ENCODE measurements around the gene MPLKIP. TPM values are rescaled to one million over a fixed set of nuclear protein-coding genes. Genes with fewer than 3 reads are reported as not detected.

The MPLKIP gene
- total and polyA plus RNA-seq, 2 experiments from 2014 or later: 64.0 to 147 TPM

- Histone ChIP-seq H3K4me3 (no peak overlapping the region), H4K20me1 (replicated peaks; ENCODE audit: insufficient read depth) (no peaks in the 10 kb centered on the region), H3K4me1 (ENCODE audit: insufficient read depth) (no peaks in the 10 kb centered on the region), H3K4me2 (no peak overlapping the region), H3K27me3 (ENCODE audit: insufficient read depth) (no peaks in the 10 kb centered on the region), H3F3A (replicated peaks; ENCODE audit: low read depth) (0 out of 2 replicates have a peak, but pooled peaks cover 4% of the 10 kb centered on the region), H3K36me3 (ENCODE audit: insufficient read depth) (no peaks in the 10 kb centered on the region), H3K27ac (ENCODE audit: low read depth) (no peak overlapping the region), H3K9me2 (ENCODE audit: insufficient read depth) (no peaks in the 10 kb centered on the region), H2AFZ (no peak overlapping the region), H3K79me2 (replicated peaks; ENCODE audit: insufficient read depth) (peaks cover 10% of the 10 kb centered on the region; the same call in 1 of the 2 replicates)
- Mint-ChIP-seq H3K27ac (no peak overlapping the region), H3K27me3 (ENCODE audit: insufficient read depth, low read depth, poor library complexity) (no peaks in the 10 kb centered on the region), H3K36me3 (ENCODE audit: low read depth) (peaks cover 1% of the 10 kb centered on the region; the same call in 1 of the 3 replicates), H3K4me3 (no peak overlapping the region), H3K4me1 (no peaks in the 10 kb centered on the region; the same call in 2 of the 3 replicates), H3K9me3 (no peaks in the 10 kb centered on the region)
- TF ChIP-seq ZNF114 (CRISPR knock-in tag; IDR thresholded peaks at IDR 0.05) (no peak), STAT1 (IDR thresholded peaks at IDR 0.05; ENCODE audit: unreplicated experiment) (no peak), REST (IDR thresholded peaks at IDR 0.05; ENCODE audit: unreplicated experiment) (no peak), NANOG (IDR thresholded peaks at IDR 0.05; ENCODE audit: borderline replicate concordance) (no peak), EZH2 (IDR thresholded peaks at IDR 0.05; ENCODE audit: low read depth, unreplicated experiment) (no peak), POLR2AphosphoS5 (IDR thresholded peaks at IDR 0.05; ENCODE audit: low read depth) (no peak), EZH2phosphoT487 (IDR thresholded peaks at IDR 0.05; ENCODE audit: unreplicated experiment) (no peak), ETS1 (IDR thresholded peaks at IDR 0.05) (no peak), ZNF462 (CRISPR knock-in tag; IDR thresholded peaks at IDR 0.05) (no peak), CTCF (conservative IDR thresholded peaks at IDR 0.05; ENCODE audit: low read depth in 2 of 2) (no peak), ZNF331 (CRISPR knock-in tag; IDR thresholded peaks at IDR 0.05; ENCODE audit: low read depth) (no peak), JUNB (IDR thresholded peaks at IDR 0.05; ENCODE audit: unreplicated experiment) (no peak), CREB1 (CRISPR knock-in tag; IDR thresholded peaks at IDR 0.05; ENCODE audit: low read depth) (no peak)
- DNase-seq (ENCODE audit: low spot score) (no peak), ATAC-seq (no peak)
These were observed 11.5 kb downstream of the MPLKIP start for GRCh38 chr7:40122940-40123254.

Measured in GM23338 (cell line).